WERI-Rb-1 (cell line): ENCODE results near the gene SUPT4H1.

Source experiments
- DNase-seq: peaks from one replicate; pipeline ENCODE4 v3.0.0-alpha.2; 2020
- H3K27ac ChIP-seq: fragments of 250-450 bp; sonication (Bioruptor Pico); 2 replicates; pipeline ENCODE4 v1.5.1; 2020; ENCODE audit warnings: mild to moderate bottlenecking, moderate library complexity
- H3K27me3 ChIP-seq: fragments of 250-450 bp; sonication (Bioruptor Pico); 2 replicates; pipeline ENCODE4 v1.5.1; 2021; ENCODE audit warnings: mild to moderate bottlenecking, low read depth, moderate library complexity; ENCODE audit not compliant: insufficient read depth, severe bottlenecking
- H3K36me3 ChIP-seq: fragments of 250-450 bp; sonication (Bioruptor Pico); 2 replicates; pipeline ENCODE4 v1.5.1; 2020; ENCODE audit warnings: mild to moderate bottlenecking, moderate library complexity
- H3K4me3 ChIP-seq: 2 replicates; pipeline ENCODE4 v1.5.1; 2011; ENCODE audit warnings: low read depth, mild to moderate bottlenecking, control low read depth, low read length
- H3K9me3 ChIP-seq: fragments of 250-450 bp; sonication (Bioruptor Pico); 2 replicates; pipeline ENCODE4 v1.5.1; 2021; ENCODE audit warnings: mild to moderate bottlenecking, moderate library complexity; ENCODE audit not compliant: severe bottlenecking
- CTCF ChIP-seq: IDR thresholded peaks from 2 replicates; pipeline ENCODE4 v1.5.1; 2011; ENCODE audit warnings: low read depth, mild to moderate bottlenecking, control low read depth, inconsistent platforms, low read length

Gene SUPT4H1

GRCh38 chr17:58368860-58369213 is 16.8 kb upstream of the SUPT4H1 start:
- no peak overlapping the region for H3K4me3 ChIP-seq
- H3K27me3 ChIP-seq: no peaks in the 10 kb centered on the region
- DNase-seq: no peak
- H3K27ac ChIP-seq: no peak overlapping the region
- no peak for TF ChIP-seq CTCF
- H3K9me3 ChIP-seq: no peaks in the 10 kb centered on the region
- no peaks in the 10 kb centered on the region for H3K36me3 ChIP-seq

GRCh38 chr17:58367461-58367860 is 15.5 kb upstream of the SUPT4H1 start:
- Histone ChIP-seq H3K27me3 (no peaks in the 10 kb centered on the region), H3K36me3 (no peaks in the 10 kb centered on the region), H3K27ac (no peak overlapping the region), H3K4me3 (no peak overlapping the region), H3K9me3 (no peaks in the 10 kb centered on the region)
- no peak for DNase-seq
- TF ChIP-seq CTCF: no peak

- no peak overlapping the region for H3K4me3 ChIP-seq
- no peaks in the 10 kb centered on the region for H3K27me3 ChIP-seq
- no peaks in the 10 kb centered on the region for H3K36me3 ChIP-seq
- no peak for TF ChIP-seq CTCF
- no peak for DNase-seq
- no peak overlapping the region for H3K27ac ChIP-seq
- no peaks in the 10 kb centered on the region for H3K9me3 ChIP-seq
Observed at GRCh38 chr17:58365980-58366595, 14.1 kb upstream of the SUPT4H1 start.

GRCh38 chr17:58365185-58365979 is 13.4 kb upstream of the SUPT4H1 start:
- Histone ChIP-seq H3K4me3 (no peak overlapping the region), H3K9me3 (no peaks in the 10 kb centered on the region), H3K27me3 (no peaks in the 10 kb centered on the region), H3K36me3 (no peaks in the 10 kb centered on the region), H3K27ac (no peak overlapping the region)
- DNase-seq: no peak
- no peak for TF ChIP-seq CTCF

- Histone ChIP-seq H3K4me3 (no peak overlapping the region), H3K27me3 (no peaks in the 10 kb centered on the region), H3K27ac (no peak overlapping the region), H3K36me3 (no peaks in the 10 kb centered on the region), H3K9me3 (no peaks in the 10 kb centered on the region)
- no peak for TF ChIP-seq CTCF
- no peak for DNase-seq
Observed at GRCh38 chr17:58364270-58364942, 12.4 kb upstream of the SUPT4H1 start.
